HG03097 (cell line): ENCODE measurements around the gene DGKZ.

ENCODE experiments used
- ATAC-seq: cut with Tn5 transposase; IDR thresholded peaks from one replicate; pipeline ENCODE4 v1.9.1; 2021; ENCODE audit not compliant: unreplicated experiment, low FRiP score

The DGKZ gene

DNA sequence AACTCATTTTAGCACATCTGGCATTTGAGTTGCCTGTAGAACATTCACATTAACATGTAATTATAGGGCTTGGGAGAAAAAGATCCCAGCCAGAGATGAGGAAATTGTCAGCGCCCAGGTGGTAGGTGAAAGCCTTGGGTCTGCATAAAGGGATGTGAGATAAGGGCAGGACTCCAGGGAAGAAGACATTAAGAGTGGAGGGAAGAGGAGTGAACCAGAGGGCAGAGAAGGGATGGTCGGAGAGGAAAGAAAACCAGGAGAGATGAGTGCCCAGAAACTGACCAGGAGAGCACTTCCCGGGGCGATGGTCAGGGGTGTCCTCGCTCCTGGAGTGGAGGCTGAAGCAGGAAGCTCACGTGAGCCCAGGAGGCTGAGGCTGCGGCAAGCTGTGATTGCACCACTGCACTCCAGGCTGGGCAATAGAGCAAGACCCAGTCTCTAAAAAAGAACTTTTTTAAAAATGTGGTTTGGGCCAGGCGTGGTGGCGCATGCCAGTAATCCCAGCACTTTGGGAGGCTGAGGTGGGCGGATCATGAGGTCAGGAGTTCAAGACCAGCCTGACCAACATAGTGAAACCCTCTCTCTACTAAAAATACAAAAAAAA lies 20.3 kb upstream of the DGKZ start:
- ATAC-seq = no peak

- ATAC-seq = no peak
Measured at GRCh38 chr11:46327829-46328228, 19.4 kb upstream of the DGKZ start.

GRCh38 chr11:46330154-46330553 lies 17.1 kb upstream of the DGKZ start:
- no peak for ATAC-seq

DNA sequence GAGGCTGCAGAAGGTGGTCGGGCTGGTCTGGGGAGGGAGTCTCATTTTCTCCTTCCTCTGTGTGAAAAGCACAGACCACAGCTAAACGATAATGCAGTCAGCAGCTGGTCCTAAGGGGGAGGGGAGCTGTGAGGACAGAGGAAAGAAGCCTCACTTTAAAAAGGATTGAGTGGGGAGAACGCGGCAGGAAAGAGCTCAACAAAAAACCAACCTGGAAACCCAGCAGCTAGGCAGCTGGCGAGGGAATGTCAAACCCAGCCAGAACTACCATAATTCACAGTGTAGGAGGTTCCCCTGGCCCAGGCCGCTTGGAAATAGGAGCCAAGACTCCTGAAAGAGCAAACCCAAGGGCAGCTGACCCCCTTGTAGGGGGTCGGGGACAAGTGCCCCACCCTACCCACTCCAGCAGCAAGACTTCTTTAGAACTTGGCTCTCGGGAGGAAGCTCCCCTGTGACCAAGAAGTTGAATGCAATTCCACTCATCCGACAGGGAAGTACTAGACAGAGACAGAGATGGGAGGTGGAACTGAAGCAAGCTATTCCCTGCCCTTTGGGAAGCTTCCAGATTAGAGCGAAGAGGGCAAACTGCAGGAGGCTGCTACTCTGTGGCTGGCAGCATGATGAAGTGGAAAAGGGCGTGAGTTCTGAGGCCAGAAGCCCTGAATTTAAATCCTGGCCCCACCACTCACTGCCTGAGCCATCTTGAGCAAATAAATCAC lies 16.5 kb upstream of the DGKZ start:
- no peak for ATAC-seq

GRCh38 chr11:46331282-46331984 lies 15.8 kb upstream of the DGKZ start:
- no peak for ATAC-seq

- no peak for ATAC-seq
Measured at GRCh38 chr11:46332093-46332567, 15.1 kb upstream of the DGKZ start.

DNA sequence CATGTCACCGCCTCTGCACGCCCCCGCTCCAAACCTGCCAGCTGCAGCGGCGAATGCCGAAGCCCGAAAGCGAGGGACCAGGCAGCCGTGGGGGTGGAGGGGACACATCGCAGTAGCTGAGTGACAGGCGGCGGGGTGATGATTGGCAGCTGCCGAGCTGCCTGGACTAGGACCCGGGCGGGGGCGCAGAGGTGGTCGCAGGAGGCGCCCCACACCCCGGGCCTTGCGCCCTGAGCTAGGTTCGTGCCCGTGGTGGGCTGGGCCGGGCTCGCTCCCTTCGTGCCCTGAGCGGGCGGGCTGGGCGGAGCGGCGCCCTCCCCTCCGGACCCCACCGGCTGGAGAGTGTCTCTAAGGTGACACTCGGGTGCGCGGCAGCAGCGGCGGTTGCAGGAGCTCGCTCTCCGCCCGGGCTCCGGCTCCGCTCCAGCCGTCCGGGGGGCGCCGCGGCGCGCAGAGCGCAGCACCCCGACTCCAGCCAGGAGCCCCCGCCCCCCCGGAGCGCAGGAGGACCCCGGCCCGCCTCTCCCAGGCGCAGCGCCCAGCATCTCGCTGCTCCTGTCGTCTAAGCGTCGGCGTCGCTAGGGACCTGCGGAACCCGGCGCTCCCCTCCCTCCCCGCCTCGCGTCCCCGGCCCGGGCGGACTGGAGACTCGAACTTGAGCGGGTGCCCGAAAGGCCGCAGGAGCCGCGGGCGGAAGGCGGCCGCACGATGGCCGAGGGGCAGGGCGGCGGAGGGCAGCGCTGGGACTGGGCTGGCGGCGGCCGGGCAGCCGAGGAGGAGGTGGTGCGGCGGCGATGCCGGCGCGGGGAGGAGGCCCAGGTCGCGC lies 14.5 kb upstream of the DGKZ start:
- ATAC-seq = no peak

- no peak for ATAC-seq
Measured at GRCh38 chr11:46333394-46333947, 13.8 kb upstream of the DGKZ start.

- no peak for ATAC-seq
Measured at GRCh38 chr11:46334211-46334610, 13.1 kb upstream of the DGKZ start.

DNA sequence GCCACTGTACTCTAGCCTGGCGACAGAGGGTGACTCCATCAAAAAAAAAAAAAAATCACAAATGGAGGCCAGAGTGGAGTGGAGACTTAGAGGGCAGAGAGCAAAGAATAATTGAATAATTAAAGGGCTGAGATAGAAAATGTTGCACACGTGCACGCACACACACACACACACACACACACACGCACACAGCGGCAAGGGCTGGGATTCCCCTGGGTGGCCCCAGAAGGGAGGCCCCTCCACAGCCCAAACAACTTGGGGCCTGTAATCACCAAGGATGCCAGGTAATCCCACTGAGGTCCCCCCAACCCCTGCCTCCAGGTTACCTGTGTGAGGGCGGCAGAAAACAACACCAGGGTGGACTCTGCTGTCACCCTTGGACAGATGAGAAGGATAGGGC lies 12.0 kb upstream of the DGKZ start:
- ATAC-seq = no peak

GRCh38 chr11:46335890-46336562 lies 11.2 kb upstream of the DGKZ start:
- ATAC-seq = no peak

GRCh38 chr11:46336563-46337180 lies 10.6 kb upstream of the DGKZ start:
- no peak for ATAC-seq

- ATAC-seq = no peak
Measured at GRCh38 chr11:46337626-46338345, 9.5 kb upstream of the DGKZ start.

DNA sequence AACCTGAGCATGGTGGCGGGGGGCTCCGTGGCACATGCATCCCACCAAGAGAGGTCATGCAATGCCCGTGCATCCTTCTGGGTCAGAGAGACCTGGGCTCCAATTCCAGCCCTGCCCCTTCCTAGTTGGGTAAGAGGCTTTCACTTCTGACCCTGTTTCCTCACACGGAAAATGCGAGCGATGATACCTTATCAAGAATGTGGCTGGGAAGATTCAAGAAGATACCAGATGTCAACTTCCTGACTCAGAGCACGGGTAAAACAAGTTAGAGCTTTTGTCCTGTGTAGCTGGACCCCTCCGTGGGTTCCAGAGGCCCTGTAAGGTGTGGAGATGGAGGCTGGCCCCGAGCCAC lies 8.7 kb upstream of the DGKZ start:
- no peak for ATAC-seq

GRCh38 chr11:46338988-46339666 lies 8.1 kb upstream of the DGKZ start:
- ATAC-seq = no peak

DNA sequence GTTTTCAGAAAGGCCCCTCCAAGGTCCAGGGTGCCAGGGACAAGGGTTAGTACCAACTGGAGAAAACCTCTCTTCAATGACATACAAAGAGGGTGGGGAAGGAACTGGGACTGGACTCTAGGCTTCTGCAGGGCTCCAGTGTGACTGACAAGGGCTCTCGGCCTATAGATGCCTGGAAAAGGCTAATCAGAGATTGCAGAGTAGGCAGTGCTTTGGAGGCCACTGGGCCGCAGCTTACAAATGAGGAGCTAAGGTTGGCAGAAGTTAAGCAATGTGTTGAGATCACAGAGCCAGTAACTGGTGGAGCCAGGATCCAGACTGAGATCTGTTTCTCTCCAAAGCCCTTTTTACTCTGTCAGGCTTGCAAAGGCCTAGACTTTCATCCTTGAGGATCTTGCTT lies 7.4 kb upstream of the DGKZ start:
- no peak for ATAC-seq

DNA sequence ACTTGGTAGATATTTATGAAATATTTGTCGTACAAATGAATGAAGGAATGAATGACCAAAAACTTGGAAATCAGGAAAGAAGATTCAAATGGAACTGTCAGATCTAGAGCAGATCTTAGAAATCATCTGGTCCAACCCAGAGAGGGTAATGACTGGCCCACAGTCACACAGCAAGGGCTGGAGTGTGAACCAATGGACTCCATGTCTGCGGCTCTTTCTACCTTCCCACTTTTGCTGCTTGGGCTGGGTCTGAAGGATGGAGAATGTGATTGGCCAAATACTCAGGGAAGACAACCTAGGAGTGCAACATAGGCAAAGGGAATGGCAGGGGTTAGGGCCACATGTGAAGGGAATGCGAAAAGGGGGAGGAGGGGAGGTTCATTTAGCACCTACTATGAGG lies 5.8 kb upstream of the DGKZ start:
- no peak for ATAC-seq

DNA sequence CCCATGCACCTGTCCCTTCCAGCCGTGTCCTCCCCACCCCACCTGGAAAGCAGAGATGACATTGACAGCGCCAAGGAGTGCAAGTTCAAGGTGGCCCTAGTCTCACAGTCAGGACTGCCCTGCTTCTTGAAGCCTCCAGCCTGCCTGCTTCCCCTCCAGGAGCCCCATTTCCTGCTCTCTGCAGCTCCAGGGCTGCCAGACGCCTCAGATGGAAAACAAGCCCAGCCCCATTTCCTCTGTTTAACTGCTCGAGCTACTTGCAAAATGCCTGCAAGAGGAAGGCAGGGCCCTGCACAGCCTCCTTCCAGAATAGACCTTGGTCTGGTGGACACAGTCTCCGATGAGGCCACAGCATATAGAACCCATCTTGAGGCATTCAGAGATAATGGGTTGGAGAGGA lies 5.0 kb upstream of the DGKZ start:
- no peak for ATAC-seq

- no peak for ATAC-seq
Measured at GRCh38 chr11:46343520-46343919, 3.7 kb upstream of the DGKZ start.
